Non-pigmented ciliary epithelial cell (primary cell): ENCODE measurements around the gene BEGAIN.

Experiments used
- DNase-seq: peaks from one replicate; pipeline ENCODE4 v3.0.0-alpha.2; 2010; ENCODE audit warnings: low read depth

BEGAIN gene

GRCh38 chr14:100587086-100587762 is at the start of gene BEGAIN:
Gene BEGAIN (minus strand): TSS chr14:100587417. CDS start chr14:100587290, 127 bp downstream.
- no peak for DNase-seq

- DNase-seq, result no peak
These were observed 49.3 kb upstream of the BEGAIN start for GRCh38 chr14:100636559-100636958.

GRCh38 chr14:100634026-100634425 is 46.8 kb upstream of the BEGAIN start:
- no peak for DNase-seq

- no peak for DNase-seq
These were observed 46.2 kb upstream of the BEGAIN start for GRCh38 chr14:100633406-100633805.

GRCh38 chr14:100629696-100630095 is 42.5 kb upstream of the BEGAIN start:
- no peak for DNase-seq

GRCh38 chr14:100629098-100629497 is 41.9 kb upstream of the BEGAIN start:
- no peak for DNase-seq

- no peak for DNase-seq
These were observed 41.0 kb upstream of the BEGAIN start for GRCh38 chr14:100628225-100628624.

- DNase-seq, result no peak
These were observed 39.4 kb upstream of the BEGAIN start for GRCh38 chr14:100626614-100627013.

- DNase-seq, result no peak
These were observed 36.7 kb upstream of the BEGAIN start for GRCh38 chr14:100623961-100624360.

GRCh38 chr14:100623557-100623956 is 36.3 kb upstream of the BEGAIN start:
- no peak for DNase-seq

- DNase-seq, result no peak
These were observed 35.7 kb upstream of the BEGAIN start for GRCh38 chr14:100622708-100623485.

GRCh38 chr14:100622224-100622623 is 35.0 kb upstream of the BEGAIN start:
- DNase-seq, result no peak

- no peak for DNase-seq
These were observed 34.6 kb upstream of the BEGAIN start for GRCh38 chr14:100621806-100622205.

- no peak for DNase-seq
These were observed 33.3 kb upstream of the BEGAIN start for GRCh38 chr14:100620255-100621100.

GRCh38 chr14:100619396-100620254 is 32.4 kb upstream of the BEGAIN start:
- DNase-seq, result no peak

- no peak for DNase-seq
These were observed 31.6 kb upstream of the BEGAIN start for GRCh38 chr14:100618763-100619320.

GRCh38 chr14:100618318-100618693 is 31.1 kb upstream of the BEGAIN start:
- DNase-seq, result no peak

GRCh38 chr14:100617410-100618317 is 30.4 kb upstream of the BEGAIN start:
- DNase-seq, result no peak

- no peak for DNase-seq
These were observed 29.7 kb upstream of the BEGAIN start for GRCh38 chr14:100616854-100617409.
